ENCODE results near the gene OSBPL9.
"Not testable (repeated sequence)": the region's sequence is repeated elsewhere in the genome, so short reads cannot be mapped to it uniquely, and the experiment has no call there.

Gene OSBPL9

DNA sequence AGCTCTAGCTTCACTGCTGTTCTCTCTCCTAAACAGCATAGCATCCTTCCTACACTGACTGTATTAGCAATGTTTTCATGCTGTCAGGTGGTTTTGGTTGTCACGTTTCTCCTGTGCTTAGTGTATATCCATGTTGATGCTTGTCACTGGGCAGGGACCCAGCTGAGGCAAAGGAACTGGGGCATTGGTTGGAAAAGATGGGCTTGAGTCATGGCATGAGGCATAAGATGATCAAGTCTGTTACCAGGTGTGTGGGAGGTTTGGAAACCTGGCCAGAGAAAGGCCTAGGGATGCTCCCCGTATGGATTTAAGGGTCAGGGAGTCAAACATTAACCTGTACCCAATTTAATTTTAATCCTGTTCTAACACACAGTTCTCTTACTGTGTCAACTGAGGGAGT lies 69.6 kb downstream of the OSBPL9 start:
- no peak for DNase-seq
- in situ Hi-C loops (cut with HindIII; ENCODE audit: low pct_ligation_motif_present, low pct_unique_long_range_greater_than_20kb, low sequenced_read_pairs), result no loop called here

DNA sequence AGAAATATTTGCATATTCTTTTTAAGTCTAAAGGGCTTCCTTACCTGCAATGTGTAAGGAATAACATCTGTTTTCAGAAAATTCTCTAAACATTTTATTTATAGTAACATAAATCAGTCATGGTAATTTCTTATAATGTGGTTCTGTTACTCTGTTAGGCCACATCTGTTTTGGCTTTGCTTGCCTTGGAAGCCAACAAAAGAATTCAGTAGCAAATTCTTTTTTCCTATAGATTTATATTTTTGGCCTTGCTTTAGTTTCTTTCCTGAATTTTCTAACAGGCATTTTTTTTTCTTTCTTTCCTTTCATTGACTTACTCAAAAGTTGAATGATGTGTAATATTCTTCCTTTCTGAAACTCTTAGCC lies 72.2 kb downstream of the OSBPL9 start:
- in situ Hi-C loops (cut with HindIII; ENCODE audit: low pct_ligation_motif_present, low pct_unique_long_range_greater_than_20kb, low sequenced_read_pairs), result no loop called here
- DNase-seq, result no peak

GRCh38 chr1:51689643-51690042 lies 72.8 kb downstream of the OSBPL9 start:
- in situ Hi-C loops (cut with HindIII; ENCODE audit: low pct_ligation_motif_present, low pct_unique_long_range_greater_than_20kb, low sequenced_read_pairs), result no loop called here
- DNase-seq, result no peak

DNA sequence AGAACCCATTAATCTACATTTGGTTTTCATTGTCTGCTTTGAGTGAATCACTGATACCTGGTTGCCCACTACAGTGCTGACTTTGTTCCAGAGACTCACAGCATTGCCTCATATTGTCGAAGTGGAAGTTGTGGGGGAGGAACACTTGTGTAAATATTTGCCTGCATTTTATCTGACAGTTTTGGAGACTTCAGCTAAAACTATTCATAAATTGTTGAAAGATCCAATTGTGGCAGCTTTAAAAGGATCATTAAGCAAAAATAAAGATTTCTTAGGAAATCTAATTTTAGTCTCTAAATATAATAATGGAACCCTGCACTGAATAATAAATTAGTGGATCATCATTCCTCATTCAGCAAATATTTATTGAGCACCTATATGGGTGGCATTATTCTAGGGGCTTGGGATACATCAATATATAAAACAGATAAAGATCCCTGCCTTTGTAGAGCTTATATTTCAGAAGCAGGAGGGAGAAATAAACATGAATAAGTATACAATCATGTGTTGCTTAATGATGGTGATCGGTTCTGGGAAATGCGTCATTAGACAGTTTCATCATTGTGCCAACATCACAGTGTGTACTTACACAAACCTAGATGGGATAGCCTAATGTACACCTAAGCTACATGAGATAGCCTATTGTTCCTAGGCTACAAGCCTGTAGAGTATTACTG lies 73.5 kb downstream of the OSBPL9 start:
- no peak for DNase-seq
- in situ Hi-C loops (cut with HindIII; ENCODE audit: low pct_ligation_motif_present, low pct_unique_long_range_greater_than_20kb, low sequenced_read_pairs), result no loop called here

GRCh38 chr1:51691920-51692319 lies 75.0 kb downstream of the OSBPL9 start:
- DNase-seq, result no peak
- in situ Hi-C loops (cut with HindIII; ENCODE audit: low pct_ligation_motif_present, low pct_unique_long_range_greater_than_20kb, low sequenced_read_pairs), result no loop called here

GRCh38 chr1:51693419-51694155 lies 76.7 kb downstream of the OSBPL9 start:
- no peak for DNase-seq
- in situ Hi-C loops (cut with HindIII; ENCODE audit: low pct_ligation_motif_present, low pct_unique_long_range_greater_than_20kb, low sequenced_read_pairs), result no loop called here

GRCh38 chr1:51697166-51697565 lies 80.3 kb downstream of the OSBPL9 start:
- no peak for DNase-seq

DNA sequence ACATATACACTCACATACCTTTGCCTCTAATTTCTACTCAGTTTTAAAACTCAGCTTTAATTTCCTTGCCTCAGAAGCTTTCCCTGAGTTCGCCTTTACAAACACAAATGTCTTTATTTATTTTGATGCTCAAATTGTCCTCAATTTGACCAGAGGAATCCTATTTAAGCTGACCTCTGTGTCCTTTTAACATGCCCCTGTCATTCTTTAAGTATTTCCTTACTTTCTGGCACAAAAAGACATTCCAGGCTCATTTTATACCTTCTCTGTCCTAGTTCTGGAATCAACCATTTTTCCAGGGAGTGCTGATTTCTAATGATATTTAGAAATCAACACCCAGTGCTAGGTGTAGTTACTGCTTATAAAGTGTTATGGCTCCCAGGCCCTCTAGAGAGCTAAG lies 82.5 kb downstream of the OSBPL9 start:
- in situ Hi-C loops (cut with HindIII; ENCODE audit: low pct_ligation_motif_present, low pct_unique_long_range_greater_than_20kb, low sequenced_read_pairs), result no loop called here
- no peak for DNase-seq

More at GRCh38 chr1:51697166-51697565, 80.3 kb downstream of the OSBPL9 start:
- in situ Hi-C loops (cut with HindIII; ENCODE audit: low pct_ligation_motif_present, low pct_unique_long_range_greater_than_20kb, low sequenced_read_pairs), result no loop called here

DNA sequence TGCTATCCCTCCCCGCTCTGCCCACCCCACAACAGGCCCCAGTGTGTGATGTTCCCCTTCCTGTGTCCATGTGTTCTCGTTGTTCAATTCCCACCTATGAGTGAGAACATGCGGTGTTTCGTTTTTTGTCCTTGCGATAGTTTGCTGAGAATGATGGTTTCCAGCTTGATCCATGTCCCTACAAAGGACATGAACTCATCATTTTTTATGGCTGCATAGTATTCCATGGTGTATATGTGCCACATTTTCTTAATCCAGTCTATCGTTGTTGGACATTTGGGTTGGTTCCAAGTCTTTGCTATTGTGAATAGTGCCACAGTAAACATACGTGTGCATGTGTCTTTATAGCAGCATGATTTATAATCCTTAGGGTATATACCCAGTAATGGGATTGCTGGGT lies 84.9 kb downstream of the OSBPL9 start:
- DNase-seq; in situ Hi-C loops (cut with HindIII; ENCODE audit: low pct_ligation_motif_present, low pct_unique_long_range_greater_than_20kb, low sequenced_read_pairs): not testable (repeated sequence)

DNA sequence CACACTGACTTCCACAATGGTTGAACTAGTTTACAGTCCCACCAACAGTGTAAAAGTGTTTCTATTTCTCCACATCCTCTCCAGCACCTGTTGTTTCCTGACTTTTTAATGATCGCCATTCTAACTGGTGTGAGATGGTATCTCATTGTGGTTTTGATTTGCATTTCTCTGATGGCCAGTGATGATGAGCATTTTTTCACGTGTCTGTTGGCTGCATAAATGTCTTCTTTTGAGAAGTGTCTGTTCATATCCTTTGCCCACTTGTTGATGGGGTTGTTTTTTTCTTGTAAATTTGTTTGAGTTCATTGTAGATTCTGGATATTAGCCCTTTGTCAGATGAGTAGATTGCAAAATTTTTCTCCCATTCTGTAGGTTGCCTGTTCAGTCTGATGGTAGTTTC lies 85.3 kb downstream of the OSBPL9 start:
- in situ Hi-C loops (cut with HindIII; ENCODE audit: low pct_ligation_motif_present, low pct_unique_long_range_greater_than_20kb, low sequenced_read_pairs), result not testable (repeated sequence)

GRCh38 chr1:51705035-51705434 lies 88.1 kb downstream of the OSBPL9 start:
- no peak for DNase-seq
- in situ Hi-C loops (cut with HindIII; ENCODE audit: low pct_ligation_motif_present, low pct_unique_long_range_greater_than_20kb, low sequenced_read_pairs), result no loop called here

More for the DNA sequence above, 85.3 kb downstream of the OSBPL9 start:
- not testable (repeated sequence) for DNase-seq

DNA sequence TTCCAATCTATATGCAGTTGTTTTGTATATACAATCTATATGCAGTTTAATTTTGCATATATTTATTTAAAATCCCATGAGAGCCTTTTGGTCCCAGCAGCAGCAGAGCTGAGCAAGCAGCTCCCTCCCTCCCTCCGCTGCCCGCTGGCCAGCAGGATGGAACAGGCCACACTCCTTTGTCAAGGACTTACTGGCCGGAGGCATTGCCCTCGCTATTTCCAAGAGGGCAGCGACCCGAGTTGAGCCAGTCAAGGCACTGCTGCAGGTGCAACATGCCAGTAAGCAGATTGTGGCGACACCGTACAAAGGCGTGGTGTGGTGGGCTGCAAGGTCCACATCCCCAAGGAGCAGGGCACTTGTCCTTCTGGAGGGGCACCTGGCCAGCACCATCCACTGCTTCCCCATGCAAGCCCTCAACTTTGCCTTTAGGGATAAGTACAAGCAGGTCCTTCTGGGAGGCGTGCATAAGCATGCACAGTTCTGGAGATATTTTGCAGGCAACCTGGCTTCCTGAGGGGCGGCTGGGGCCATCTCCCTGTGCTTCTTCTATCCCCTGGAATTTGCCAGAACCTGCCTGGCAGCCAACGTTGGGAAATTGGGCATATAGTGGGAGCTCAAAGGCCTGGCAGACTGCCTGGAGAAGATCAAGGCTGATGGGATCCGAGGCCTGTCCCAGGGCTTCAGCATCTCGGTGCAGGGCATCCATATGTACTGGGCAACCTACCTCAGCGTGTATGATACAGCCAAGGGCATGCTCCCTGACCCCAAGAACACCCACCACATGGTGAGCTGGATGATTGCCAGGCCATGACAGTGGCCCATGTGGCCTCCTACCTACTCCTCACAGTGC lies 92.2 kb downstream of the OSBPL9 start:
- in situ Hi-C loops (cut with HindIII; ENCODE audit: low pct_ligation_motif_present, low pct_unique_long_range_greater_than_20kb, low sequenced_read_pairs), result no loop called here
- no peak for DNase-seq

DNA sequence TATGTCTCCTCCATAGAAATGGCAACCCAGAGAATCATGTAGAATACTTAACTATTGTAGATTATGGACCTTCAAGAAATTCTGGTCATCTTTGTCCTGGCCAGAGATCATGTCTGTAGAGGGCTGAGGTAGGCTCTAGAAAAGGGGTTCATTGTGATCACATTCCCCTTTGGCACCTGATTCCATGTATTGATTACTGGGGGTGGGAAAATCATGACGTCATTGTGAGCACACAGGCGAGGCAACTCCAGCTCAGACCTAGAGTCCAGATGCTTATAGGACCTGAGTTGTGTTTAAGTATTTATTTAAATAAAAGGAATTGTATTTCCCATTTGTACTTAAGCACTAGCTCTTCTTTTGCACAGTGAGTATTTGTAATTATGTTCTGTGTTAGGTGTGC lies 93.1 kb downstream of the OSBPL9 start:
- in situ Hi-C loops (cut with HindIII; ENCODE audit: low pct_ligation_motif_present, low pct_unique_long_range_greater_than_20kb, low sequenced_read_pairs), result no loop called here
- DNase-seq, result no peak

GRCh38 chr1:51712590-51712989 lies 95.7 kb downstream of the OSBPL9 start:
- in situ Hi-C loops (cut with HindIII; ENCODE audit: low pct_ligation_motif_present, low pct_unique_long_range_greater_than_20kb, low sequenced_read_pairs), result no loop called here
- no peak for DNase-seq

DNA sequence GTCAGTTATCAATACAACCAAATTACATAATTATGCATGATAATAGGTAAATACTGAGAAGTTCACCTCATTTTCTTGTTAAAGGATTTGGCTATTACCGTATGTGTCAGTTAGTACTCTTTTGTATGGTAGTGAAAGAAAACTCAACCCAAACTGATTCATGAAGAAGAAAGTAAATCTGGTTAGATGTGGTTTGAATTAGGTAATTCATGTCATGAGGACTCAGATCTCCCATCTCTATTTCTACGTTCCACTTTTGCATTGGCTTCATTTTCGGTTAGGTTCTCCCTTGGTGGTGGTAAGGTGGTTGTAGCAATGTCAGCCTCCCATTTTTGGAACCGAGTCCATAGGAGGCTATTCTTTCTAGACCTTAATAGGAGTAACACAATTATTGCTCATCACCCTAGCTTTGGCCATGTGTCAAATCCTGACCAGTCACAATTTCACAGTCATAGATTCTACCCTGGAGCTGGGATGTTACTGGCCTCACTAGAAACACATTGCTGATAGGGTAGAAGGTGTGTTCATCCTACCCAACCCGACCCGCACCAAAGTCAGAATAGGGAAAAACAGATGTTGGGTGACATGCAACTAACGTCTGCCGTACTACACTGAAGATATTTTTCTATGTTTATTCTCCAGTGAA lies 97.6 kb downstream of the OSBPL9 start:
- in situ Hi-C loops (cut with HindIII; ENCODE audit: low pct_ligation_motif_present, low pct_unique_long_range_greater_than_20kb, low sequenced_read_pairs), result no loop called here
- no peak for DNase-seq

- DNase-seq, result no peak
- in situ Hi-C loops (cut with HindIII; ENCODE audit: low pct_ligation_motif_present, low pct_unique_long_range_greater_than_20kb, low sequenced_read_pairs), result no loop called here
These were observed 98.5 kb downstream of the OSBPL9 start for GRCh38 chr1:51715369-51715768.

DNA sequence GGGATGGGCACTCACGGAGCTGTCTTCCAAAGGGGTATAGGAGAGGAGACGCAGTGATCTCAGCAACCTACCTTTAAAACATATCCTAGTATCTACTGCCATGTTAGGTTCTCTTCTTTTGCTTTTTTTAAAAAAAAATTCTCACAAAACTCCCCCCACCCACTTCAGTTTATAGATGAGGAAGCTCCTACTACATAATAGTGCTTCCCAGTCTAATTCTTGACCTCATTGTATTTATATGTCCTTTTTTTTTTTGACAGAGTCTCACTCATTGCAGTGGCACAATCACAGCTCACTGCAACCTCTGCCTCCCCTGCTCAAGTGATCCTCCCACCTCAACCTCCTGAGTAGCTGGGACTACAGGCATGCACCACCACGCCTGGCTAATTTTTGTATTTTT lies 99.9 kb downstream of the OSBPL9 start:
- in situ Hi-C loops (cut with HindIII; ENCODE audit: low pct_ligation_motif_present, low pct_unique_long_range_greater_than_20kb, low sequenced_read_pairs), result no loop called here
- no peak for DNase-seq

- in situ Hi-C loops (cut with HindIII; ENCODE audit: low pct_ligation_motif_present, low pct_unique_long_range_greater_than_20kb, low sequenced_read_pairs), result no loop called here
- DNase-seq, result no peak
These were observed 101.0 kb downstream of the OSBPL9 start for GRCh38 chr1:51717842-51718241.

DNA sequence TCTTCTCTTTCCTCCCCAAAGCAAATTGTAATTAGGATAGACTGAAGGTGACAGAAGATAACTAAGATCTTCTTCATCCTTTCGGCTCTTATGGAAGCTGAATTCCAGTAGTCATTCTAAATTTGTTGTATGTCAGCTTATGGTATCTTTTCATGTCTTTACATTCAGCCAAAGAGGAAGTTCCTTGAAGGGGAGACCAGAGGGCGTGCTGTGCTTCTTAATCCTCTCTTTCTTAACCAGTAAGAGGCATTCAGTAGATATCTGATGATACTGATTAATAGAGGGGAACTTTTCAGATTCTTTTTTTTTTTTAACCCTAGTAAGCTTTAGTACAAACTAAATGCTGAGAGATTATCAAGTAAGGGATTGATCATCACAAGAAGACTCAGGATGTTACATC lies 102.3 kb downstream of the OSBPL9 start:
- in situ Hi-C loops (cut with HindIII; ENCODE audit: low pct_ligation_motif_present, low pct_unique_long_range_greater_than_20kb, low sequenced_read_pairs), result no loop called here
- DNase-seq, result no peak
